NT2/D1 (cell line): Measurements from ENCODE around the gene ZBTB45.

Source experiments
- SUZ12 ChIP-seq: IDR thresholded peaks from 2 replicates; pipeline ENCODE4 v1.6.1; 2011; ENCODE audit not compliant: insufficient read length, insufficient read depth; ENCODE audit errors: extremely low read depth
- YY1 ChIP-seq: IDR thresholded peaks from 2 replicates; pipeline ENCODE4 v1.6.1; 2011; ENCODE audit not compliant: insufficient read length, insufficient read depth
- ZNF274 ChIP-seq: IDR thresholded peaks from 2 replicates; pipeline ENCODE4 v1.6.1; 2011; ENCODE audit warnings: mild to moderate bottlenecking, low read depth, low read length

GRCh38 chr19:58538257-58539168 lies 18.9 kb upstream of the ZBTB45 start:
- TF ChIP-seq YY1 (no peak), ZNF274 (no peak), SUZ12 (no peak)
